Activated CD4-positive, alpha-beta T cell treated with anti-CD3 and anti-CD28 coated beads, Interleukin-2, amount 10 ng/mL, durations not matched to agents 24 days and 14 days (primary cell): ENCODE measurements around the gene MCRIP2. TPM values are rescaled to one million over a fixed set of nuclear protein-coding genes. Genes with fewer than 3 reads are reported as not detected.

Experiments
- DNase-seq: peaks from one replicate; pipeline ENCODE4 v3.0.0; 2022
- H3K27ac Mint-ChIP-seq: one replicate; pipeline ENCODE4 v1.8.0; 2022; ENCODE audit warnings: mild to moderate bottlenecking, mixed read lengths
- H3K27me3 Mint-ChIP-seq: one replicate; pipeline ENCODE4 v1.8.0; 2022; ENCODE audit warnings: mixed read lengths
- H3K36me3 Mint-ChIP-seq: one replicate; pipeline ENCODE4 v1.8.0; 2022; ENCODE audit warnings: low read depth, mild to moderate bottlenecking, mixed read lengths
- H3K4me1 Mint-ChIP-seq: one replicate; pipeline ENCODE4 v1.8.0; 2021; ENCODE audit warnings: mixed read lengths
- H3K4me3 Mint-ChIP-seq: one replicate; pipeline ENCODE4 v1.8.0; 2022; ENCODE audit warnings: mild to moderate bottlenecking, moderate library complexity, mixed read lengths
- H3K9me3 Mint-ChIP-seq: one replicate; pipeline ENCODE4 v1.8.0; 2021; ENCODE audit warnings: mixed read lengths
- intact Hi-C: fragments of 100-400 bp; cut with micrococcal nuclease; formaldehyde crosslinking; loops from one replicate; pipeline ENCODE4 v1.15.1; 2023
- total RNA-seq: library from RNA; stranded (reverse); gene quantifications from 2 replicates; pipeline ENCODE4 v1.2.3, GENCODE V29; 2022

Gene MCRIP2
- total RNA-seq, 1 donor from 2014 or later, result 71.2 TPM

DNA sequence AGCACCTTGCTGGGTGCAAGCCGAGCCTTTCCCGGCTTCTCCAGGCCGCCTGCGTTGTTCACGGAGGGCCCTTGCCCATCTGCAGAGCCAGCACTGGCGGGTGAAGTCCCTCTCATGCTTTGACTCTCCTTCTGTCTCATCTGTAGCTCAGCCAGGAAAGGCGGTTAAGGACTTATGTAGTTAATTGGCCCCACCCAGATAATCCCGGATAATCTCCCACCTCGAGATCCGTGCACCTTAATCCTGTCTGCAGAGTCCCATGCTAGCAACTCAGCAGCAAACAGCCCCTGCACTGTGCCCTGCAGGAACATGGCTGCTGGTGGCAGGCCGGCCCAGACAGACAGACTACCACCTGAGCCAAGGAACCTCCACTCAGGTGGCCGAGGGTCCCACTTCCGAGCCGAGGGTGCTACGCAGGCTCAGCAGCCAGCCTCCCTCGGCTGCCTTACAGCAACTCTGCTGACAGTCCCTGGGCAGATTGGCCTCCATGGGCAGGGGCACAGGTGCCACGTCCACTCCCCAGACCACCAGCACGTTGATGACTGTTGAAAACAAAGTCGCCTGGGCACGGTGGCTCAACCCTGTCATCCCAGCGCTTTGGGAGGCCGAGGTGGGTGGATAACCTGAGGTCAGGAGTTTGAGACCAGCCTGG, 34.8 kb upstream of the MCRIP2 start:
- Mint-ChIP-seq H3K27ac (no peak overlapping the region), H3K27me3 (no peaks in the 10 kb centered on the region), H3K4me1 (peaks cover 3% of the 10 kb centered on the region), H3K9me3 (no peaks in the 10 kb centered on the region), H3K4me3 (no peak overlapping the region), H3K36me3 (peaks cover 3% of the 10 kb centered on the region)
- no peak for DNase-seq
- intact Hi-C loops, result no loop called here

DNA sequence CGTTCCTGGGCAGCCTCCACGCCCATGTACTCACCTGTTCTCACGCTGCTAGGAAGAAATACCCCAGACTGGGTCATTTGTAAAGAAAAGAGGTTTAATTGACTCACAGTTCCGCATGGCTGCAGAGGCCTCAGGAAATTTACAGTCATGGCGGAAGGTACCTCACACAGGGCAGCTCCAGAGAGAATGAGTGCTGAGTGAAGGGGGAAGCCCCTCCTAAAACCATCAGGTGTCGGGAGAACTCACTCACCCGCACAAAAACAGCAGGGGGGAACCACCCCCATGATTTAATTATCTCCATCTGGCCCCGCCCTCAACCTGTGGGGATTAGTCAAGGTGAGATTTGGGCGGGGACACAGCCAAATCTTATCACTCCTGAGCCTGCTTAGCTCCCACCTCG, 33.6 kb upstream of the MCRIP2 start:
- no peak overlapping the region for H3K4me3 Mint-ChIP-seq
- peaks cover 3% of the 10 kb centered on the region for H3K4me1 Mint-ChIP-seq
- DNase-seq, result no peak
- peaks cover 2% of the 10 kb centered on the region for H3K36me3 Mint-ChIP-seq
- H3K9me3 Mint-ChIP-seq, result no peaks in the 10 kb centered on the region
- intact Hi-C loops, result no loop called here
- no peak overlapping the region for H3K27ac Mint-ChIP-seq
- H3K27me3 Mint-ChIP-seq, result no peaks in the 10 kb centered on the region

DNA sequence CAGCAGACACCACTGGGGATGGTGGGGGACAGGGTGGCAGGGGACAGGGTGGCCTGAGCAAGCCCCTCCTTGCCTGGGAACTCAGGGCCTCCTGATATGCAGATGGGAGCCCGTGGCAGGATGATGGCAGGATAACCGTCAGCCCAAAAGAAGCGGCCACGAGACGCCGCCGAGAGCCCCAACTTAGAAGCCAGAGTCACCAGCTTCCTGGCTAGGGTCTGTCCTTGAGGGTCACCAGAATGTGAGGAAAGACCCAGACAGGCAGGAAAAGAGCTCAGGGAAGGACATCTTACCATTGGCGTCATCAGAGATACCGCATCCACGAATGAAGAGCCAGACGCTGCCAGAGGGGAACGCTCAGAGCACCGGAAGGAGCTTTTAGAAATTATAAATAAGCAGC, 32.3 kb upstream of the MCRIP2 start:
- intact Hi-C loops, result no loop called here

DNA sequence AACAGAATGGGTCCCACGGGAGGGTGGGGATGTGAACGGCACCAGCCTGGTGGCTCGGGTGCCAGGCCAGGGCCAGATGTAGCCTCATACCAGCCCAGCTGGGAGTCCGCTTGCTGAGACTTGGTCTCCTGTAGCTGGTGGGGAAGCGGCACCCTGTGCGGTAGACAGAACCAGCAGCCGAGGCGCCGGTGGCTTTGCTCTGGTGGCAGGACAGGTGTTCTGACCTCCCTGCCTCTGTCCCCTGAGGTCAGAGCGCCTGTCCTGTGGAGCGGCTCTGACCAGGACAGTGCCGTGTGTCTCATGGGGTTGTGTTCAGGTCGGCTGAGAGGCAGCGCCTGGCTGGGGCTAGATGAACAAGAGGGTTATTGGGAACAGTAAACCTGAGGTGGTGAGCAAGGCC, 31.6 kb upstream of the MCRIP2 start:
- Mint-ChIP-seq H3K4me1 (peaks cover 2% of the 10 kb centered on the region), H3K27ac (no peak overlapping the region), H3K27me3 (no peaks in the 10 kb centered on the region), H3K36me3 (no peaks in the 10 kb centered on the region), H3K9me3 (no peaks in the 10 kb centered on the region), H3K4me3 (no peak overlapping the region)
- intact Hi-C loops, result loop anchor here (10.0 kb wide), 1 partner anchor 45 kb away; the partner anchor contains the start of genes NHLRC4, PIGQ and PRR35
- DNase-seq, result no peak

More for the DNA sequence above, 32.3 kb upstream of the MCRIP2 start:
- Mint-ChIP-seq H3K4me3 (no peak overlapping the region), H3K27me3 (no peaks in the 10 kb centered on the region), H3K27ac (no peak overlapping the region), H3K4me1 (peaks cover 2% of the 10 kb centered on the region), H3K9me3 (no peaks in the 10 kb centered on the region), H3K36me3 (no peaks in the 10 kb centered on the region)
- DNase-seq, result no peak

DNA sequence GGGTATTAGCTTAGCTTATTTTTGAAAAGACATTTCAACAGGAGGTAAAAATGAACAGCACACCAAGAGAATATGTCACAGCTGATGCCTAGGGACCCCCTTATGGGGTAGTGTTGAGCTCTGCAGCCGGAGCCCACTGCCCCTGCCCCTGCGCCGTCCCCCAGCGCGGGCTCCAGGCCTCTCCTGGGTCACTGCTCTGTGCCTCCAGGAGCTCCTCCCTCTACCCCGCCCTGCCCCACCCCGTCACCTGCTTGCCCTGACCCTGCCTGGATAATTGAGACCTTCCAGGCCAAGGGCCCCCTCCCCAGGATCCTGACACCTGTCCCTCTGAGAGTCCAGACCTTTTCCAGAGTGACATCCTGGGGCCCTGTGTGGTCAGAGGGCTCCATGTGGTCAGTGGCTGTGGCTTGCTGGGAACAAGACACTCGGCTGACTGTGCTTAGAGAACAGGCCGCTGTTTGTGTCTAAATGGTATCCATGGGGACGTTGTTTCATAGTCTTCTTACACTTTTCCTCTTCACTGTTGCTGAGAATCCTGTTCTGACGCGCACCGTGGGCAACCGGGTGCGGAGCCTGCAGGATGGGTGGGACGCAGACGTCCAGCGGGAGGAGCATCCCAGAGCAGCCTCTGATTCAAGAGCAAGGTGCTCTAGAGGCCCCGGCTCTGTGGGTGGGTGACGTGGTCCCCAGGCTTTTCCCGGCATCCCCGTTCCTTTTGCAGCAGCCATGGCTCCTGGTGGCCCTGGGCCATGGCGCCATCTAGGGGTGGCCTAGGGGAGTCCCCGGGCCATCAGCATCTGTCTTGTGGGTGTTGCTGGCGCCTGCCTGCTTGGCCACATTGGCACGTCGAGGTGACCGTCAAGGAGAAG, 30.9 kb upstream of the MCRIP2 start:
- H3K36me3 Mint-ChIP-seq, result no peaks in the 10 kb centered on the region
- no peak overlapping the region for H3K27ac Mint-ChIP-seq
- H3K27me3 Mint-ChIP-seq, result no peaks in the 10 kb centered on the region
- H3K9me3 Mint-ChIP-seq, result no peaks in the 10 kb centered on the region
- DNase-seq, result peak; percentile 79
- H3K4me3 Mint-ChIP-seq, result no peak overlapping the region
- intact Hi-C loops, result loop anchor here (10.0 kb wide), 1 partner anchor 46 kb away; the partner anchor contains the start of genes NHLRC4, PIGQ and PRR35
- peaks cover 2% of the 10 kb centered on the region for H3K4me1 Mint-ChIP-seq

DNA sequence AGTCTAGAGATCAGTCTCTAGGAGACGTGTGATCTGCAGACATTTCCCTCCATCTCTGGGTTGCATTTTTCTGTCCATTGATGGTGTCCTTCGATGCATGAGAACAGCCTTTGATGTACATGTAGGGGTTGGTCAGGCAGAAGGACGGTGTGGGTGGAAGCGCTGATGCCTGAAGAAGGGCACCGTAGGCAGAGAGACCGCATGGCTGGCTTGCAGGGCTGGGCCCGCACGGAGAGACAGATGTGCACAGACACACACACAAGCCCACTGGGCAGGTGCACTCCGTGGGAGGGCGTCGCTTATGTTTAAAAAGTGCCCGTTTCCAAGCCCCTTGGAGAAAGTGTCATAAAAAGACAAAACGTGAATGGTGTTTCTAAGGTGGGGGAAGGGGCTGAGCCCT, 26.5 kb upstream of the MCRIP2 start:
- no peak for DNase-seq
- Mint-ChIP-seq H3K36me3 (no peaks in the 10 kb centered on the region), H3K4me1 (peaks cover 2% of the 10 kb centered on the region), H3K27ac (no peak overlapping the region), H3K27me3 (no peaks in the 10 kb centered on the region), H3K4me3 (no peak overlapping the region), H3K9me3 (no peaks in the 10 kb centered on the region)
- intact Hi-C loops, result loop anchor here (10.0 kb wide), 1 partner anchor 50 kb away; the partner anchor contains the start of genes NHLRC4, PIGQ and PRR35

DNA sequence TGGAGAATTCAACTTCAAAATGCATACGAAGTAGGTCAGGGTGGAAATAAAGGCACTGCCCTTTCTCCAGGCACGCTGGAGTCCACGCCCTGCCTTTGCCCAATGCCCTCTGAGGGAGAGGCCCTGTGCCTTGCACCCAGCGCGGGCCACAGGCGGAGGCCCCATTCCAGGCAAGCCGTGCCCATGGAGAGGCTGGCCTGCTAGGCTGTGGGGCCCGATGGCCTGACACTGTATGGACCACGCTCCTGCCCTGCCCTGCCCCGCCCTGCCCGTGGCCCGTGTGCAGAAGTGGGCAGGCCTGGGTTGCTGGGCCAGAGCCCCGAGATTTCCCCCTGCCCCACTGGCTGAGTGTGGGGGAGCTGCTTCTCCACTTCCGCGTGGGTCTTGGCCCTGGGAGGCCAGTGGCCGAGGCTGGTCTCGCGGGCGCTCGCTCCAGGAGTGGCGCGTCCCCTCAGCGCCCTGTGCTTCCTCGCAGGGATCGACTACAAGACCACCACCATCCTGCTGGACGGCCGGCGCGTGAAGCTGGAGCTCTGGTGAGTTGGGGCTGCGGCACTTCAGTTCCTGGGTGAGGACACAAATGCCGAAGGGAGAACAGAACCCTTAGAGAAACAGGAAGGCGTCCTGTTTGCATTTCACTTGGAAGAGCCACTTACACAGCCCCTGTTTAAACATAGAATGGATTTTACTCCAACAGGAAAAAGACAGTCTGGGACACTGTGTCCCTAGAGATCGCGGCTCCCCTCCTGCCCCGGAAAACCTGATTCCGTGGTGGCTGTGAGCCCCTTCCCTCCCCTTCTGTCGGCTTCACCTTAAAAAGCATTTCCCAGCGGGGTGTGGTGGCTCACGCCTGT, 24.7 kb upstream of the MCRIP2 start:
- Mint-ChIP-seq H3K27ac (no peak overlapping the region), H3K4me1 (no peaks in the 10 kb centered on the region), H3K36me3 (no peaks in the 10 kb centered on the region), H3K4me3 (no peak overlapping the region), H3K27me3 (no peaks in the 10 kb centered on the region), H3K9me3 (no peaks in the 10 kb centered on the region)
- no peak for DNase-seq
- intact Hi-C loops, result loop anchor here (10.0 kb wide), 1 partner anchor 52 kb away; the partner anchor contains the start of genes NHLRC4, PIGQ and PRR35

DNA sequence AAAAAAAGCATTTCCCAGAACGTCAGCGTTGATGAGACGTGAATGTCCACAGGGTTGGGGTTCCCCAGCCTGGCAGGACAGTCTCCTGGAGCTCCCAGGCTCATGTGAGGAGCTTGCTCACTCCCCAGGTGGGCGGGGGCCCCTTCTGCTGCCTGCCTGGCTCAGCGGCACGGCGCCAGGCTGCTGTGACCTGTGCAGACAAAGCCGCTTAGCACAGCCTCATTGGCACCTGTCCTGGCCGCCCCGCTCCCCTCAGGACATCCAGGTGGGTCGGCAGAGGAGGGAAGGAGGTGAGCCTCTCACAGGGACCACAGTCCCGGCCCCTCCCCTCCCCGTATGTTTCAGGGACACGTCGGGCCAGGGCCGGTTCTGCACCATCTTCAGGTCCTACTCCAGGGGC, 23.8 kb upstream of the MCRIP2 start:
- Mint-ChIP-seq H3K4me3 (no peak overlapping the region), H3K4me1 (no peaks in the 10 kb centered on the region), H3K27me3 (no peaks in the 10 kb centered on the region), H3K36me3 (no peaks in the 10 kb centered on the region), H3K9me3 (no peaks in the 10 kb centered on the region), H3K27ac (no peak overlapping the region)
- DNase-seq, result no peak
- intact Hi-C loops, result loop anchor here (10.0 kb wide), 1 partner anchor 53 kb away; the partner anchor contains the start of genes NHLRC4, PIGQ and PRR35

DNA sequence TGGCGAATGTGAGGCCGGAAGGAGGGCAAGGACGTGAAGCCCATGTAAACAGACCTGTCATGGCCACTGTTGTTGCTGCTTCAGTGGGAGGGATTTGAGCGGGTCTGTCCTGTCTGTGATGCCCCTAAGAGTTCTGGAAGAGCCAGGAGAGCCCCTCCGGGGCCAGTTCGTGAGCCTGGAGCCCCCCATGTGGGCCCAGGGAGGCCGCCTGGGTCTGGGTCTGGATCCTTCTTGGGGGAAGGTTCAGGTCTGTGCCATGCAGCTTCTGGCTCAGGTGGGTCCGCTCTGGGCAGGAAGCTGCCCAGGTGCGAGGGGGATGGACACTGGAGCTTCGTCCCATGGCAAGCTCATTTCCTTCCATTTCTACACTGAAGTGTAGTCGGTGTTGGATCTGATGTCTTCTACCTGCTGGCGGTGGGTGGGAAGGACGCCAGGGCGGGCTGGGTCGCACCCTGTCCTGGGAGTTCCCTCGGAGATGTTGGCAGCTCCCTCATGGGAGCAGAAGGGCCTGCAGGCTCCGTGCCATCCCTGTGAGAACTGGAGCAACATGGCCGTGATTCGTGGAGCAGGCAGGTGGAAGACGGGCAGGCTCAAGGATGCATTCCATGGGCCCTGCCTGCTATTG, 22.0 kb upstream of the MCRIP2 start:
- intact Hi-C loops, result loop anchor here (10.0 kb wide), 1 partner anchor 55 kb away; the partner anchor contains the start of genes NHLRC4, PIGQ and PRR35
- Mint-ChIP-seq H3K9me3 (no peaks in the 10 kb centered on the region), H3K4me3 (no peak overlapping the region), H3K27ac (no peak overlapping the region), H3K27me3 (no peaks in the 10 kb centered on the region), H3K4me1 (no peaks in the 10 kb centered on the region), H3K36me3 (no peaks in the 10 kb centered on the region)
- DNase-seq, result no peak

DNA sequence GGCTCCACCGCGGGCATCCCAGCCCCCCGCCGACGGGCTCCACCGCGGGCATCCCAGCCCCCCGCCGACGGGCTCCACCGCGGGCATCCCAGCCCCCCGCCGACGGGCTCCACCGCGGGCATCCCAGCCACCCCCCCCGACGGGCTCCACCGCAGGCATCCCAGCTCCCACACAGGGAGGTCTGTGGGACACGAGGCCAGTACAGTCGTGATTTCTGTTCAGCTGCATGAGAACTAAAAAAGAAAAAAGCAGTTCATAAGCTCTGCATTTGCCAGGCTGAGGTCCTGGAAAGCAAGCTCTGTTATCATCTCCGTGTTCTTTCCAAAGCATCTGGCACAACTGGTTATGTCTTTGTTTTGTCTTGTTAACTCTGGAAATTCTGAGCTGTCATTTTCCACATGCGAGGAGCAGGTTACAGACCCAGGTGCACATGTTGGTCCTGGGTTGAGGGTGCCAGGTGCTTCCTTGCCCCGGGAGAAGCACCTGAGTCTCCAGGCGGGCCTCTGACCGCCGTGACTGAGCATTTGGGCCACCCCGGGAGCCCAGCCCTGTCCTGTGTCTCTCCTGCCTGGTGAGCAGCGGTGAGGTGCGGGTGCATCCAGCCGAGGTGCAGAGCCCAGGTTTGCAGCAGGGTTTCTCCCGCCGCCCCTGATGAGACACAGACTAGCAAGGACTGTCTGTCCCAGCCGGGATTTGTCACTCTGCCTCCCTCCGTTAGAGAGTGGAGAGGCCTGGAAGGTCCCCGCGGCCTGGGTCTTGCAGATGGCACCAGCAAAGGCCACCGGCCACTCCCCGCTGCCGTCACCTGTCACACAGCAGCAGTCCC, 20.7 kb upstream of the MCRIP2 start:
- Mint-ChIP-seq H3K27me3 (no peaks in the 10 kb centered on the region), H3K9me3 (no peaks in the 10 kb centered on the region), H3K4me3 (no peak overlapping the region), H3K4me1 (no peaks in the 10 kb centered on the region), H3K27ac (no peak overlapping the region), H3K36me3 (no peaks in the 10 kb centered on the region)
- intact Hi-C loops, result no loop called here
- DNase-seq, result no peak

DNA sequence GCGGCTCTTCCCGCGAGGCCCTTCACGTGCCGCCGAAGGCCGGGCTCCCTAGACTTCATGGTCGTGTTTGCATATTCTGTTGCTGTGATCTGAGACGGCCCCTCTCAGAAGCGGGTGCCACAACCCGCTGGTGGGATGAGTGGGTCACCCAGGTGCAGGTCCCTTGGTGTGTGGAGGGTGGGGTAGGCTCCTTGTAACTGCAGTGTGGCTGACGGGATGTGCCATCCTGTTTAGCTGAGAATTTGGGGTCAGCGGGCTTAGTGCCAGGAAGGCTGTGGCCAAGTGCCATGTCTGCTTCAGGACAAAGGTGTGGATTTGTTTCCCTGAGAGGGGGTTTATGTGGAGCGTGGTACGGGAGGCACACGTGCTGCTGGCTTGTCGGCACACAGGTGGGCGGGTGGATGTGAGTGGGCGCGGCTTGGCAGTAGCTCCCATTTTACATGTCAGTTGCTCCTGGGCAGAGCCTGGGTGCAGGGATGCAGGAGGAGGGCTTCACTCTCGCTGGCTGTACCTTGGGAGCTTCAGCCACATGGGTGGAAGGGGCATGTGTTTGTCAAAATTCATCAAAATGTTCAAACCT, 20.0 kb upstream of the MCRIP2 start:
- Mint-ChIP-seq H3K9me3 (no peaks in the 10 kb centered on the region), H3K4me3 (no peak overlapping the region), H3K27me3 (no peaks in the 10 kb centered on the region), H3K4me1 (no peaks in the 10 kb centered on the region), H3K36me3 (no peaks in the 10 kb centered on the region), H3K27ac (no peak overlapping the region)
- intact Hi-C loops, result no loop called here
- no peak for DNase-seq

DNA sequence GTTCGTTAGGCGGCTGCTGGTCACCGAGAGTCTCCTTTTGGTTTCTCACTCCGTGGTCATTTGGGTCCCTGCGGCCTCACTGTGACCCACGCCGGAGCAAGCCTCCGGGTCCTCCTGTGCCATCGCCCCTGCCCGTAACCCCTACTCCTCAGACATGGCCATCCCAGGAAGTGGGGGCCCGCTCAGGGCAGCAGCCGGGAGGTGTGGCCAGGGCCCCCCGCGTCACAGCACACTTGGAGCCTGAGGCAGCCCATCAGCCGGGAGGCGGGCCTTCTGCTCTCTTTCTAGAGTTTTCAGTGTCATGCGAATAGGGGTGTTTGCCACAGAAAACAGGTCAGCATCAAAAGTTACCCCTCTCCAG, 18.7 kb upstream of the MCRIP2 start:
- no peak overlapping the region for H3K27ac Mint-ChIP-seq
- no peak for DNase-seq
- no peaks in the 10 kb centered on the region for H3K27me3 Mint-ChIP-seq
- H3K4me3 Mint-ChIP-seq, result no peak overlapping the region
- no peaks in the 10 kb centered on the region for H3K4me1 Mint-ChIP-seq
- H3K9me3 Mint-ChIP-seq, result no peaks in the 10 kb centered on the region
- intact Hi-C loops, result no loop called here
- H3K36me3 Mint-ChIP-seq, result peaks cover 2% of the 10 kb centered on the region
